A673 (cell line): Measurements from ENCODE around the gene CCDC33. TPM values are rescaled to one million over a fixed set of nuclear protein-coding genes. Genes with fewer than 3 reads are reported as not detected.

ENCODE experiments used
- BruUV-seq: library from RNA; stranded (reverse); fragments of 400-500 nt; replicated peaks from 2 replicates; lab custom pipeline; 2021; lab: Mats Ljungman, UMichigan
- CTCF ChIA-PET: fragments of 300-600 bp; sonication (Branson Sonifier 250); formaldehyde crosslinking; loops from one replicate; lab custom pipeline; 2022; ENCODE audit warnings: antibody characterized with exemption; lab: Charles Lee
- POLR2A ChIA-PET: fragments of 300-600 bp; sonication (Branson Sonifier 250); formaldehyde crosslinking; loops from one replicate; lab custom pipeline; 2022; ENCODE audit warnings: antibody characterized with exemption; ENCODE audit not compliant: low non-redundant PET; lab: Charles Lee
- DNase-seq: peaks from one replicate; pipeline ENCODE4 v3.0.0-alpha.2; 2015; ENCODE audit warnings: low spot score
- H3K27ac ChIP-seq: fragments of 200-600 bp; sonication (generic); 2 replicates; pipeline ENCODE4 v1.5.1; 2016; ENCODE audit warnings: mixed run types, low read depth, mild to moderate bottlenecking, mixed read lengths, antibody characterized with exemption, low read length; ENCODE audit not compliant: poor library complexity, severe bottlenecking
- H3K27me3 ChIP-seq: fragments of 200-600 bp; sonication (generic); replicated peaks from 2 replicates; pipeline ENCODE4 v1.6.1; 2017; ENCODE audit warnings: mixed run types, low read depth, mild to moderate bottlenecking, mixed read lengths, antibody characterized with exemption, low read length; ENCODE audit not compliant: insufficient read depth, poor library complexity
- H3K36me3 ChIP-seq: fragments of 200-600 bp; sonication (generic); 2 replicates; pipeline ENCODE4 v1.6.1; 2016; ENCODE audit warnings: mixed run types, mild to moderate bottlenecking, mixed read lengths, antibody characterized with exemption, low read length; ENCODE audit not compliant: insufficient read depth, poor library complexity, severe bottlenecking
- H3K4me1 ChIP-seq: fragments of 200-600 bp; sonication (generic); 2 replicates; pipeline ENCODE4 v1.6.1; 2017; ENCODE audit warnings: mixed run types, mild to moderate bottlenecking, mixed read lengths, antibody characterized with exemption, low read length; ENCODE audit not compliant: insufficient read depth, poor library complexity, severe bottlenecking
- H3K4me3 ChIP-seq: fragments of 200-600 bp; sonication (generic); 2 replicates; pipeline ENCODE4 v1.5.1; 2016; ENCODE audit warnings: low read depth, mixed run types, mild to moderate bottlenecking, mixed read lengths, low read length; ENCODE audit not compliant: poor library complexity, severe bottlenecking
- H3K9me3 ChIP-seq: fragments of 200-600 bp; sonication (generic); 2 replicates; pipeline ENCODE4 v1.6.1; 2016; ENCODE audit warnings: mixed run types, low read depth, mild to moderate bottlenecking, mixed read lengths, antibody characterized with exemption, low read length; ENCODE audit not compliant: poor library complexity, severe bottlenecking
- CTCF ChIP-seq: fragments of 300-800, 200-600 bp; sonication (generic); conservative IDR thresholded peaks from 2 replicates; pipeline ENCODE4 v1.5.1; 2017; ENCODE audit warnings: low read depth, mild to moderate bottlenecking, antibody characterized with exemption, low read length, moderate library complexity, mixed read lengths
- EZH2 ChIP-seq: fragments of 200-600 bp; sonication (generic); IDR thresholded peaks from 2 replicates; pipeline ENCODE4 v1.6.1; 2017; ENCODE audit warnings: borderline replicate concordance, low read depth, mild to moderate bottlenecking, mixed read lengths, antibody characterized with exemption, low read length; ENCODE audit not compliant: poor library complexity, severe bottlenecking
- intact Hi-C: fragments of 100-400 bp; cut with micrococcal nuclease; formaldehyde crosslinking; loops from one replicate; pipeline ENCODE4 v1.10.0; 2022; ENCODE audit not compliant: unreplicated experiment
- total RNA-seq: library from RNA; stranded (reverse); gene quantifications from 2 replicates; pipeline ENCODE4 v1.2.3, GENCODE V29; 2021

The CCDC33 gene
- total RNA-seq, 1 experiment from 2014 or later = not detected

GRCh38 chr15:74225928-74226327 is 10.2 kb upstream of the CCDC33 start:
- no peaks in the 10 kb centered on the region for H3K9me3 ChIP-seq
- no peak overlapping the region for H3K4me3 ChIP-seq
- intact Hi-C loops = no loop called here
- no peak overlapping the region for H3K27ac ChIP-seq
- no peaks in the 10 kb centered on the region for H3K27me3 ChIP-seq
- DNase-seq = no peak
- peaks cover 77% of the 10 kb centered on the region for H3K4me1 ChIP-seq
- BruUV-seq = no TSS peak
- CTCF ChIA-PET = no interaction called here
- POLR2A ChIA-PET = no interaction called here
- no peaks in the 10 kb centered on the region for H3K36me3 ChIP-seq
- TF ChIP-seq EZH2 (no peak), CTCF (no peak)

GRCh38 chr15:74226761-74227540 is 9.2 kb upstream of the CCDC33 start:
- Histone ChIP-seq H3K9me3 (no peaks in the 10 kb centered on the region), H3K27me3 (no peaks in the 10 kb centered on the region), H3K4me1 (peaks cover 67% of the 10 kb centered on the region), H3K27ac (no peak overlapping the region), H3K36me3 (no peaks in the 10 kb centered on the region), H3K4me3 (no peak overlapping the region)
- intact Hi-C loops = no loop called here
- POLR2A ChIA-PET = interaction anchor here (0.6 kb wide), 1 partner anchor 314 kb away, joined by 3 read pairs; the partner anchor contains the start of gene ARID3B
- no TSS peak for BruUV-seq
- TF ChIP-seq CTCF (no peak), EZH2 (no peak)
- CTCF ChIA-PET = no interaction called here
- no peak for DNase-seq

- POLR2A ChIA-PET = interaction anchor here (0.6 kb wide), 1 partner anchor 11 kb away, joined by 5 read pairs; no protein-coding TSS in a partner anchor
- Histone ChIP-seq H3K9me3 (no peaks in the 10 kb centered on the region), H3K27ac (peak overlapping the region; percentile 44), H3K4me3 (peak overlapping the region; percentile 4), H3K36me3 (no peaks in the 10 kb centered on the region), H3K4me1 (peaks cover 56% of the 10 kb centered on the region), H3K27me3 (no peaks in the 10 kb centered on the region)
- DNase-seq = peak; percentile 87
- TF ChIP-seq CTCF (no peak), EZH2 (no peak)
- intact Hi-C loops = no loop called here
- CTCF ChIA-PET = interaction anchor here (0.7 to 1.2 kb wide), 2 partner anchors 12 to 80 kb away, joined by 3 to 5 read pairs; no protein-coding TSS in a partner anchor
- BruUV-seq = no TSS peak
Measured at GRCh38 chr15:74227968-74228722, 8.0 kb upstream of the CCDC33 start.
